Adrenal gland (tissue), 5 donors: Measurements from ENCODE around the gene CLIP2.

ENCODE experiments used
- POLR2A ChIP-seq, 2 donors: fragments of 450-650 bp; IDR thresholded peaks; one replicate each; pipeline ENCODE4 v1.6.1; 2017; ENCODE audit warnings: antibody characterized with exemption in 2 of 2, mild to moderate bottlenecking in 2 of 2, moderate library complexity in 1 of 2
- TF ChIP-seq, protein P1 (sequence below), 6 experiments: fragments of 450-650 bp in 4 of 6; fragments of 200-600 bp in 2 of 6; sonication (generic) in 1 of 6; IDR thresholded peaks; 1 replicate in 5 of 6; 2 replicates in 1 of 6; pipeline versions ENCODE4 v1.5.1 to v1.8.0; 2016 to 2021; ENCODE audit warnings: antibody characterized with exemption in 6 of 6, mild to moderate bottlenecking in 2 of 6, moderate library complexity in 1 of 6
- donor health status: DM: no; HTN: no; CAD: no.

- TF ChIP-seq, protein P1, sequence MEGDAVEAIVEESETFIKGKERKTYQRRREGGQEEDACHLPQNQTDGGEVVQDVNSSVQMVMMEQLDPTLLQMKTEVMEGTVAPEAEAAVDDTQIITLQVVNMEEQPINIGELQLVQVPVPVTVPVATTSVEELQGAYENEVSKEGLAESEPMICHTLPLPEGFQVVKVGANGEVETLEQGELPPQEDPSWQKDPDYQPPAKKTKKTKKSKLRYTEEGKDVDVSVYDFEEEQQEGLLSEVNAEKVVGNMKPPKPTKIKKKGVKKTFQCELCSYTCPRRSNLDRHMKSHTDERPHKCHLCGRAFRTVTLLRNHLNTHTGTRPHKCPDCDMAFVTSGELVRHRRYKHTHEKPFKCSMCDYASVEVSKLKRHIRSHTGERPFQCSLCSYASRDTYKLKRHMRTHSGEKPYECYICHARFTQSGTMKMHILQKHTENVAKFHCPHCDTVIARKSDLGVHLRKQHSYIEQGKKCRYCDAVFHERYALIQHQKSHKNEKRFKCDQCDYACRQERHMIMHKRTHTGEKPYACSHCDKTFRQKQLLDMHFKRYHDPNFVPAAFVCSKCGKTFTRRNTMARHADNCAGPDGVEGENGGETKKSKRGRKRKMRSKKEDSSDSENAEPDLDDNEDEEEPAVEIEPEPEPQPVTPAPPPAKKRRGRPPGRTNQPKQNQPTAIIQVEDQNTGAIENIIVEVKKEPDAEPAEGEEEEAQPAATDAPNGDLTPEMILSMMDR (IDR thresholded peaks at IDR 0.05): no peak
- TF ChIP-seq POLR2A (IDR thresholded peaks at IDR 0.05): no peak
Observed at GRCh38 chr7:74349621-74350020, 60.4 kb downstream of the CLIP2 start.
